IPS DF 4.7 (cell line): ENCODE measurements around the gene TCAP.

ENCODE experiments used
- DNase-seq: peaks from one replicate; pipeline ENCODE4 v3.0.0-alpha.2; 2013; ENCODE audit warnings: low spot score; ENCODE audit errors: extremely low read depth

The TCAP gene

DNA sequence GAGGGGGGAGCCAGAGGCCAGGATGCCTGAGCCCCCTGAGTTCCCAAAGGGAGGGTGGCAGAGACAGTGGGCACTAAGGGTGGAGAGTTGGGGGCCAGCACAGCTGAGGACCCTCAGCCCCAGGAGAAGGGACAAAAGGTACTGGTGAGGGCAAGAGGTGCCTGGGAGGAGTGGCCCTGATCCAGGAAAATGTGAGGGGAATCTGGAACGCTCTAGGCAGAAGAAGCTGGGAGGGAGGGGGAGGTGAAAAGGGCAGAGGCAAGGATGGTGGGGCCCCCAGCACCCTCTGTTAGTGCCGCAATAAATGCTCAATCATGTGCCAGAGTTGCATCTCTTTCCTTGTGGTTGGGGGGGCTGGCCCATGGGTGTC is 1.1 kb downstream of the TCAP start:
- DNase-seq = no peak

DNA sequence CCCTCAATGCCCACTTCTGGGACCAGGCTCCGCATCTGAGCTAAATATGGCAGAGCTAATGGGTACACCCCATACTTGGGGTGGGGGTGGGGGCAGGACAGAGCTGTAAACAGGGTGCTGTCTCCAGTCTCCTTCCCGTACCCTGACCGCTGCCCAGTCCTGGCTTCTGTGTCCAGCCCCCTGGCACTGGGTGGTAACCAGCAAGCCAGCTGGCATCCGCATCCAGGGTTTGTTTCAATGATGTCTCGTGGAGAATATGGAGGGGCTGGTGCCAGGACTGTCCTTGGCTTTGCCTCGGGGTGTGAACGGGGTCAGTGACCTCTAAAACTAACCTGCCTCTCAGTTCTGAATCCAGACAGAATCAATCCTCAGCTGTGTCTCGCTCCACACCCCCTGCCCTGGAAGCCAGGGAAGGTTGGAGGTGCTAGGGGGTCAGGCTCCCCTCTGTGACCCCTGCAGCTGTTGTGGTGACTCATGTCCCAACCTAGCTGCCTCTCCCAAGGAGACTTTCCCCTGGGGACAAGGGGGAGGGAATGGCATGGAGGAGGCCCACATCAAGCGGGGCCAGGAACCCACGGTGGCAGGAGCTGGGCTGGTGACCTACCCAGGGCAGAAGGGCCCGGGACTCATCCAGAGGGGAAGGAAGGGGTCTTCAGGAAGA is 1.6 kb downstream of the TCAP start:
- no peak for DNase-seq

DNA sequence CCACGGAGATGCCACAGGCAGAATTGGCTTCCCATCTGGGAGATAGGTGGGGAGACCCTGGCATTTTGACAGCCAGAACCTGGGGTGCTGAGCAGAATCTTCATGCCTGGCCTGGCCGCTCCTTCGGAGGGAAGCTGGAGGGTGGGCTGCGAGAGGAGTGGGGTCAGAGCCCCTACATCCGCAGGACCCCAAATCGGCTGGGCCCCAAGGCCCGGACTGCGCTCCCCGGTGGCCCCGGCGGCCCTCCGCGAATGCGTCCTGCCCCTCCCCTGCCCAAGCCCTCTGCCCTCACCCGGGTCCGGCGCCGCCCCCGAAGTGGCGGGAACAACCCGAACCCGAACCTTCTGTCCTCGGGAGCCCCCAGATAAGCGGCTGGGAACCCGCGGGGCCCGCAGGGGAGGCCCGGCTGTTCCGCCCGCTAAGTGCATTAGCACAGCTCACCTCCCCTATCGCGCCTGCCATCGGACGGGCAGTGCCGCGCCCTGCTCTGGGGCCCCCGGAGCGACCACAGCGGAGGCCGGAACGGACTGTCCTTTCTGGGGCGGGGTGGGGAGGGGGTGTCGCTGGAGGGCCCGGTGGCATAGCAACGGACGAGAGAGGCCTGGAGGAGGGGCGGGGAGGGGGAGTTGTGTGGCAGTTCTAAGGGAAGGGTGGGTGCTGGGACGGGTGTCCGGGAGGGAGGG is 2.3 kb downstream of the TCAP start:
- DNase-seq = no peak

DNA sequence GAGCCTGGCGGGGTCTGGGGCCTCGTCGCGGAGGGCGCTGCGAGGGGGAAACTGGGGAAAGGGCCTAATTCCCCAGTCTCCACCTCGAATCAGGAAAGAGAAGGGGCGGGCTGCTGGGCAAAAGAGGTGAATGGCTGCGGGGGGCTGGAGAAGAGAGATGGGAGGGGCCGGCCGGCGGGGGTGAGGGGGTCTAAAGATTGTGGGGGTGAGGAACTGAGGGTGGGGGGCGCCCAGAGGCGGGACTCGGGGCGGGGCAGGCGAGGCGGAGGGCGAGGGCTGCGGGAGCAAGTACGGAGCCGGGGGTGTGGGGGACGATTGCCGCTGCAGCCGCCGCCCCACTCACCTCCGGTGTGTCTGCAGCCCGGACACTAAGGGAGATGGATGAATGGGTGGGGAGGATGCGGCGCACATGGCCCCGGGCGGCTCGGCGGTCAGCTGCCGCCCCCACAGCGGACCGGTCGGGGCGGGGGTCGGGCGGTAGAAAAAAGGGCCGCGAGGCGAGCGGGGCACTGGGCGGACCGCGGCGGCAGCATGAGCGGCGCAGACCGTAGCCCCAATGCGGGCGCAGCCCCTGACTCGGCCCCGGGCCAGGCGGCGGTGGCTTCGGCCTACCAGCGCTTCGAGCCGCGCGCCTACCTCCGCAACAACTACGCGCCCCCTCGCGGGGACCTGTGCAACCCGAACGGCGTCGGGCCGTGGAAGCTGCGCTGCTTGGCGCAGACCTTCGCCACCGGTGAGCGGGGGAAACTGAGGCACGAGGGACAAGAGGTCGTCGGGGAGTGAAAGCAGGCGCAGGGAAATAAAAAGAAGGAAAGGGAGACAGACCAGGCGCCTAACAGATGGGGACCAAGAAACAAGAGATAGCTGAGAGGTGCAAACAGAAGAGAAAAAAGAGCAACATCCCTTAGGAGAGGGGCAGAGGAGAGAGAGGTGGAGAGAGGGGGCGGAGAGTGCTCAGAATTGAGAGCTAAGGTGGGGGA is 3.1 kb downstream of the TCAP start, which contains the start of gene PNMT:
Gene PNMT, plus strand, starts transcription at position 509 of the 980 bp plus-strand sequence. Its CDS starts 23 bp downstream, at position 532.
- no peak for DNase-seq

DNA sequence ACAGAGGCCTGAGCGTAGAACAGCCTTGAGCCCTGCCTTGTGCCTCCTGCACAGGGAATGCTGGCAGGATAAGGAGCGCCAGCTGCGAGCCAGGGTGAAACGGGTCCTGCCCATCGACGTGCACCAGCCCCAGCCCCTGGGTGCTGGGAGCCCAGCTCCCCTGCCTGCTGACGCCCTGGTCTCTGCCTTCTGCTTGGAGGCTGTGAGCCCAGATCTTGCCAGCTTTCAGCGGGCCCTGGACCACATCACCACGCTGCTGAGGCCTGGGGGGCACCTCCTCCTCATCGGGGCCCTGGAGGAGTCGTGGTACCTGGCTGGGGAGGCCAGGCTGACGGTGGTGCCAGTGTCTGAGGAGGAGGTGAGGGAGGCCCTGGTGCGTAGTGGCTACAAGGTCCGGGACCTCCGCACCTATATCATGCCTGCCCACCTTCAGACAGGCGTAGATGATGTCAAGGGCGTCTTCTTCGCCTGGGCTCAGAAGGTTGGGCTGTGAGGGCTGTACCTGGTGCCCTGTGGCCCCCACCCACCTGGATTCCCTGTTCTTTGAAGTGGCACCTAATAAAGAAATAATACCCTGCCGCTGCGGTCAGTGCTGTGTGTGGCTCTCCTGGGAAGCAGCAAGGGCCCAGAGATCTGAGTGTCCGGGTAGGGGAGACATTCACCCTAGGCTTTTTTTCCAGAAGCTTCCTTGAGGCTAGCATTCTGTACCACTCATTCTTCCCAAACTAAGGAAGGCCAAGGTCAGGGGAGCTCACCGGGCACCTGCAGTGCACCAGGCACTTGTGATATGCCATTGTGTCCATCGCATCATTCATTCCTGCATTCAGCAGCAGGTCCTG is 5.0 kb downstream of the TCAP start:
- no peak for DNase-seq

DNA sequence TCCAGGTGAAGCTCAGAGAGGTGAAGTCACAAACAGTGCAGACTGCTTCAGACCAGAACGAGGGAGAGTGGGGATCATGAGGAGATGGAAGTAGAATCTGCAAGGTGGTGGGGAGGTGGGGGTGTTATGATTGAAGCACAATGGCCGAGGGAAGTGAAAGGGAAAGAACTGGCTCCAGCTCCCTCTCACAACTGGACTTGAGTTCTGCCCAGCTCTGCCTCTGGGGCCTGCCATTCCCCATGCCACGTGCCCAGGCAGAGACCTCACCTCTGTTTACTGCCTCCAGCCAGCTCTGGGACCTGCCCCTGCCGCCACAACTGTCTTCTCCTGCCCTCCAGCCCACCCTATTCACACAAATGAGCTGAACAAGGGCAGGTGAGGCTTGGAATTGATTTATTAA is 5.6 kb downstream of the TCAP start:
- no peak for DNase-seq

DNA sequence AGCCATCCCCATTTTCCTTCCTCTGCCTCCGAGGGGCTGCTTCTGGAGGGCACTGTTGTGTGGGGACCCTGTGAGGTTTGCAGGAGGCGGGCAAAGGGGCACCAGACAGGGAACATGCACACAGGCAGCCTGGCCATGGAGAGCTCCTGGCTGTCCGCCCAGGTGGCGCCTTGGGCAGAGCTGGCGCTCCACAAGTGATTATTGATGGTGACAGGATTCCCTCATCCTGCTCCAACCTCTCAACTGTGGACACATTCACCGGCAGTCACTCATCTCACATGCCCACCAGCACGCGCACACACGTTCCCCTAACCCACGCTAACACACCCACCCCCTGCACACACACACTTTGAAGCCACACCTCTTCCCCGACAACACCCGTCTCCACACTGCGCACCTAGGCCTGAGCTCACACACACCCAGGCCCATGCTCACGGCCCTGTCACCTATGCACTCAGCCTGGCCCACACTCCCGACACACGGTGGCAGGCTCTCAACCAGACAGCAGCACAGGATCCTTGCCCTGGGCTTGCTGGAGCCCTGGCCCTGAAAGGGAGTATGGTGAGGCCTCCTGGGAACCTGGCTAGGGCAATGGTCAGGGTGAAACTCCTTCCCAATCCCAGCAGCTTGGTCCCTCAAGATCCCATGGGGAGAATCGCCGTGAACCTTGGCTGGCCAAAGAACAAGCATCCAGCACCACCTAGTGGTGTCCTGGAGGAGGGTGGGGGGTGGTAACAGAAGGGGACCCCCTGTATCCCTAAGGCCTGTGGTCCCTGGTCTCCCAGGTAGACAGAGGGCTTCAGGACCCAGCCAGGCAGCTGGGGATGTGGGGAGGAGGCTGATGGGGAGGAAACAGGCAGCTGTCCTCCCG is 6.7 kb downstream of the TCAP start:
- no peak for DNase-seq

DNA sequence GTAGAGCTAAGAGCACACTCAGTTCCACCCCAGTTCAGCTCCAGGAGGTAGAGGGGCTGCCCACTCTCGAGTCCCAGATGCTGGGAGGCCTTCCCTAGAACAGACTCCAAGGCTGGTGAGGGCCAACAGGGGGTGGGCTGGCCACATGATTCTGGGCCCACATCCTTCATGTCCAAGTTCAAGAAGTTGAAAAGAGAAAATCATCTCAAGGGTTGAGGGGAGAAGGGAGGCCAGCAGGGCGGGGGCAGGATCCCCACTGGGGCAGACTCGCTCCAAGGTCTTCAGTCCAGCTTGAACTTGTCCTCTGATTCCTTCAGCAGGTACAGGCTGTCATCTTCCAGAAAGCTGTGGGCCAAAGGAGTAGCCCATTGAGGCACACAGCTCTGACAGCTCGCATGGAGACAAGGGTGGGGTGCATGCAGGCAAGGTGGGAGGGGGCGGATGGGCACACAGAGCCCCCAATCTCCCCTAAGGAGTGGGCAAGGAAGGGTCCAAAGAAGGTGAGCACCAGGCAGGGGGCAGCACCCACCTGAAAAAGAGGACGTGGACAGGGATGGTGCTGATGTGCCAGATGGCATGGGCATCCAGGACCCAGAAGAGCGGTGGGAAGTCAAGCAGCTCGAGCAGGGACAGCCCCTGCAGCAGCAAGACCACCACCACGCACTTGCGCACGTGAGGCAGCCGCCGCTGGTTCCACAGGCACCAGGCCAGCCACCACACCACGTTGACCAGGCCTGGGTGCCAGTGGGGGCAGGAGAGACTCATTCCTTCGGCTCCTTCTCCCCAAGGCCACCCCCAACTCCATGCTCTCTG is 7.6 kb downstream of the TCAP start:
- DNase-seq = no peak

DNA sequence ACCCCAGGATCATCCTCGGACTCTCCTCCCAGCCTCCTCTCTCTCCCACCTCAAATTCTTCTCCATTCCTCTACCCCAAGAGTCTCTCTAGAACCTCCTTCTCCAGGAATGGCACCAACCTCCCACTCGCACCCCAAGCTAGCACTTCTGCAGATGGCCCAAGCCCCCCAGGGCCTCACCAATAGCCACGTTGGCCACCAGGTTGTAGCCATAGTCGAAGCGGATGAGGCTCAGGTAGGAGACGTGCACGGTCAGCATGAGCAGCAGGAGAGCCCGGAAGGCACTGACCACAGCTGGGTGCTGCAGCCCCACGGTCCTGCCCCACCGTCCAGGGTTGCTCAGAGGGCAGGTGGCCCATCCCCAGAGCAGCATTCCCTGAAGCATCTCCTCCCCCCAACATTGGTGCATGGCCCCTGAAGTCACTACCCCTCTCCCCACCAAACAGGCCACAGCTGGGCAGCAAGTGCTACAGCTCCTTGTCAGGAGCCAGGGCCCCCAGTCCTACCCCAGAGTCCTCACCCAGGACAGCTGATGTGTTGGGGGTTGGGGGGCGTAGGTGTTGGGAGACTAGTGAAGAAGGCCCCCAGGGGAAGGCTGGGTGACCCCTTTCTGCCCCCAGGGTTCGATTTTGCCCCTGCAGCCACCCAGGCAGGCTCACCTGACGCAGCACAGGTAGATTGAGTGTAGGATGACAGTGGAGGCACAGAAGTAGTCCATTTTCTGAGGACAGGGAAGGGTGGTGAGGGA is 8.4 kb downstream of the TCAP start:
- DNase-seq = no peak

DNA sequence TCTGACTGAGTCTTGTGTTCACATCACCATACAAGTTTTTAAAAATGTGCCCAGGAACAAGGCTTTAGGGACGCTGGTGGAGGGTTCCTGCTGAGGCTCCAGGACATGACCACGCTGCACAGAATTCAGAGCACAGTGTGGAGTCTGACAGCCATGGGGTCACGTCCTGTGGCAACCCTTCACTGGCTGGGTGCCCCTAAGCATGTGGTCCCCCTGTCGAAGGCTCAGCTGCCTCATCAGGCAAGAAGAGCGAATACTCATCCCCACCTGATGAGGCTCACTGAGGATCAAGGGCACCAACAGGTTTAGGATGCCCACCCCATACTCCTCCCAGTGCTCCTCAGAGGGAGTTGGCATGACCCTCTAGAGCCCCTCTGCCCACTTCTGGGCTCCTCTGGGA is 9.0 kb downstream of the TCAP start:
- DNase-seq = no peak

DNA sequence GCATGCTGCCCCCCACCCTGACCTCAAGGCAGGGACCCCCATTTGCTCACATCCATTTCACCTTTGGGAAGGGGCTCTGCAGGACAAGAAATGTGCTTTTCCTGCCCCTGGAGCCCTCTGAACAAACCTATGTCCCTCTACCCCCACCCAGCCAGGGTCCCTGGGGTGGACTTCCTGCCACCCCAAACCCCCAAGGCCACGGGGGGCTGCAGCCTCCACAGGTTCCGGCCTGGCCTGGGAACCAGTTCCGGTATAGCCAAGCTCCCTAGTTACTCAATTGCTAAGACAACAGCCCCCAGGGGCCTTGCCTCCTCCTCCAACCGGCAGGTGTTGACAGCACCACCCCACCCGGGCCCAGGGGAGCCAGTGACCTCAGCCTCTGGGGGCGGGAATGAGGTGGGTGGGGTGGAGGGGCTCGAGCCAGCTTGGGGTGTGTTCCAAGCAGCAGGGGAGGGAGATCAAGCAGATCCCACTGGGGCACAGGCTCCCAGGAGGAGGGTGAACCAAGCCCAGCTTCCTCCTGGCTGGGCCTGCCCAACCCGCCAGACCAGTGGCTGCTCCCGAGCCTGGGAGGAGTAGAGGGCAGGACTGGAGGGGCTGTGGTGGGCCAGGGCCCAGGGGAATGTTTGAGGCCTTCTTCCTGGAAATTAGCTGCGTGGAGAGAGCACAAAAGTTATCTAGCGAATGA is 9.7 kb downstream of the TCAP start:
- DNase-seq = no peak

DNA sequence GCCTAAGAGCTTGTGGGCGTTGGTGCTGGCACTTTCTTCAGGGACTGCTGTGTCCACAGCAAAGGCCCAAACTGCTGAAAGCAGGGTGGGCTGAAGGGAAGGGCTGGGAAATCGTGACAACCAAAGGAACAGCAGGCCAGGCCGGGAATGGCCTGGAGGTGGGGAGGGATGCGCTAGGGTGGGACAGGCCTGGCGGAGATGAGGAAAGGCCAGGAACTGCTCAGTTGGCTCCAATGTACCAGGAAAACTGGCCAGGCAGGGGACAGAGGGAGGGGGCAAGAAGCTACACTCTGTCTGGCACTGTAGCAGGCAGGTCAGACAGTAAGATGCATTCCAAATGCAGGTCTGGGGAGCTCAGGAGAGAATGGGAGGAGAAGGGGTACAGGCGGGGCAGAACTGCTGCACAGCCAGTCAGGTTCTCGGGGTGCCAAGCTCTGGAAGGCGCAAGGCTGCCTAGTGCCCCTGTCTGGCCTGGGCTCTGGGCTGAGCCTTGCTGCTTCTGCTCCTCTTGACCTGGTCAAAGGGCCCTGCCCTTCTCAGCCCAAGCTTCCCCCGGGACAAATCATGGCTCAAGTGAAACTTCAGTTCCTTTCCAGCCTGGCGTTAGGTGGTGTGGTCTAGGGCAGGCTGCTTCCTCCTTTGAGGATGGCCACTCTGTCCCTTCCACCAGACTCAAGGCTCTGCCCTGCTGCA is 10.4 kb downstream of the TCAP start:
- DNase-seq = no peak

DNA sequence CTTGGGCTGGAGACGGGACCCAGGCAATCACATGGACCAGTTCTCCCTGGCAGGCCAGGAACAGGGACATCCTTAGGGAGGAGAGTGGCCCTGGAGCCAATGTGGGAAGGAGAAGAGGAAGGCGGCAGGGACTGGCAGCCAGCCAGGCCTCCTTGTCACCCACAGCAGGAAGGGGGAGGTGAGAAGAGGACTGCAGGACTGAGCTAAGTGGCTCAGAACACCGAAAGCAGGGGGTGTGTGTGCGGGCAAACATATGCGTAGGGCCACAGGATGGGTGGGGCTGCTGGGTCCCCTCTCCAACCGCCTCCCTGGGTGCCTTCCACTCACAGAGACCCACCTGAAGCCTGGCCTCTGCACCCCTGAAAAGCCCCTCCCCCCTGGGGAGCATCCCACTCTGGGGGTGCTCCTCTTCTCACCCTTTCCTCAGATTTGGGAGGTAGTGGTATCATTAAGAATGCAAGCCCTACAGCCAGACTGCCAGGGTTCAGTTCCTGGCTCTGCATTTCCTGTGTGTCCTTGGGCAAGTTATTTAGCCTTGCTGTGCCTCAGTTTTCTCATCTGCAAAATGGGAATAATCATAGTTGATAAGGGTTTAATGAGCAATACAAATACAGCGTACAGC is 11.2 kb downstream of the TCAP start:
- DNase-seq = no peak

DNA sequence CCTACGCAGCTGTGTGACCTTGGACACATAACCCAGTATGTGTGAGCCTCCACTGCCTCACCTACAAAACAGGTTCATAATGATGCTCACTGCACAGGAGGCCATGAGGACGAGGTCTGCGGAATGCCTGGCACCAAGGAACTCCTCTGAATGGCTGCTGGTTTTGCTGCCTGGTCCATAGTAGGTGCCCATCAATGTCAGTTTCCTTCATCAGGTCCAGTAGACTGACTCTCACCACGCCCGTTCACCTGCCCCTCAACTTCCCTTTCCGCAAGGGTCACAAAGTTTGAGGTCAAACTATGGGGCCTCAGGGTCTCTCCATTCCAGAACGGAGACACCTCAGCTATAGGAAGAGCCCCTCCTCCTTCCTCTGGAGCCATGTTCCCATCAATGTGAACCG is 11.9 kb downstream of the TCAP start:
- no peak for DNase-seq

DNA sequence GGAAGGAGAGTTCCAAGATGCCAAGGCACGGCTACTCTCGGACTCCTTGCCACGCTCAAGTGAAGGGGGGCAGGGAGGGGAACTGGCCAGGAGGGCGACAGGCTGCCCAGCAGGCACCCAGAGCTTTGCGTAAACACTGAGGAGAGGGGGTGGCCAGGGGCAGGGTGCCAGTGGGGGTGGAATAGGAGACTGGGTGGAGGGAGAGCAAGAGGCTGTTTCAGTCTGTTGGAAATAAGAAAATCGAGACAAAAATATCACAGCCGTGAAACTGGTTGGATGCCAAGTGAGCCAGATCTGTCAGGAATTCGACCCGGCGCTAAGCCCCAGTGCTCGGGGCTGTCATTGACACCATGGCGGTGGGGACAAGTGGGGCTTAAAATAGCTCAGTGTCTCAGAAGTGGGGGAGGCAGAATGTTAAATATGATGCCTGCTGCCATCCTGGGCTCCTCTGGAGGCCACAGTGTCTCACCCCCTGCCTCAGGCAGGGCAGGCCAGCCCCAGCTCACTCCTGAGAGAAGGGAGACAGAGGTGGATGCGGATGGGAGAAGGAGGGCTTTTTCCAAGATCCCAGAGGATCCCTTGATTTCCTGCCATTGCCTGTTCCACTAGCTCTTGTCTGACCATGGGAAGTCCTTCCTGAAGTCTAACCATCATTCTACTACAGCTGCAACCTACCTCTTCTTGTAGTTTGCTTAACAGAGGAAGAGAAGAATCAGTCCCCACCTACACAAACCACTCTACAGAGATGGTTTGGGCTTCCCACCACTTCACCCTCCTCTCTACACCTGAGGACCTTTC is 12.6 kb downstream of the TCAP start:
- no peak for DNase-seq
